NCI-H82 (cell line): ENCODE results near the gene FAT1.
"Not testable (repeated sequence)": the region's sequence is repeated elsewhere in the genome, so short reads cannot be mapped to it uniquely, and the experiment has no call there.

Experiments used
- DNase-seq: peaks from one replicate; lab custom pipeline; 2025; lab: John Stamatoyannopoulos, UW

FAT1 gene

DNA sequence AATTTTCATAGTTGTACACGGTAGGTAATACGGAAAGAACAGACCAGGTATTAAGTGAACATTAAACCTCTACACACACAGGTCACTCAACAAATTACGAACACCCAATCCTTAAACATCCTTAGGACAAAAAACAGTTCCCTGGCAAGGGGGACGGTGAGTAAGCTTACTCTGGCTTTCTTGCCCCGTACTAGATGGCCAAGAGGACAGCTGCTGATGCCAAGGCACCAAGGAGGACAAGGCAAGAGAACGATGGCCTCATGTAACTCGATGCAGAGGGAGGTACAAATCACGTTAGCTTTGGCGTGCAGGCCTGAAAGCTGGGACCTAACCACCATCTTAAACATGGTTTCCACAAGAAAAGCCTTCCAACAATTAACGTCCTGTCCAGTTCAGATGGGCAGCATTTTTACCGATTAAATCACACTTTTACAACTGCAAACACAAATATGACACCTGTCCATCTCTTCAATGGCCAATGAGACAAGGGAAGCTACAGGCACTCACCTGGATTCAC, 23.7 kb downstream of the FAT1 start:
- no peak for DNase-seq

GRCh38 chr4:186699298-186699697, 24.4 kb downstream of the FAT1 start:
- no peak for DNase-seq

GRCh38 chr4:186698525-186698924, 25.1 kb downstream of the FAT1 start:
- DNase-seq = no peak

DNA sequence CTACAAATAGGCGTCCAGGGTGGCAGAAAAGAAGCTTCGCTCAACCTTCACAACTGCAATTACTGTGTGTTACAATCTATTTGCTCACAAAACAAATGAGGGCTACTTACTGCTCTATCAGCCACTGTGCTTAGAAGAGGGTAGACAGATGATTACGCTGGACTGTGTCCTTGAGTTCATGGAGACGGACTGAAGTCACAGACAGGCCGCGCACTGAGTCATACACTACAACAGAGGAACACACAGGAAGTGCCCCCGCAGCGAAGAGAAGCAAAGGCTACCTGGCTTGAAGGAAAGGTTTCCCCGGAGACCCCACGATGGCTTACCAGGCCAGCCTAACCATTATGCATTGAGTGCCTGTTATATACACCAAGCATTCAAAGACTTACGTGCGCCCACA, 25.6 kb downstream of the FAT1 start:
- no peak for DNase-seq

- DNase-seq = no peak
Observed at GRCh38 chr4:186695392-186695791, 28.3 kb downstream of the FAT1 start.

DNA sequence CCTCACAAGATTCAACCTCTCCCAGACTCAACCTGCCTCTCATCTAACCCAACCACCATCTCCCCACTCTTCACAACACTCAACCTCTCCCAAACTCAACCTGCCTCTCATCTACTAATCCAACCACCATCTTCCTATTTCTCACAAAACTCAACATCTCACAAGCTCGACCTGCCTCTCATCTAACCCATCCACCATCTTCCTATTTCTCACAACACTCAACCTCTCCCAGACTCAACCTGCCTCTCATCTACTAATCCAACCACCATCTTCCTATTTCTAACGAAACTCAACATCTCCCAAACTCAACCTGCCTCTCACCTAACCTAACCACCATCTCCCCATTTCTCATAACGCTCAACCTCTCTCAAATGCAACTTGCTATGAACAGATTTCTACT, 29.8 kb downstream of the FAT1 start:
- DNase-seq = no peak

- no peak for DNase-seq
Observed at GRCh38 chr4:186693159-186693815, 30.4 kb downstream of the FAT1 start.

- no peak for DNase-seq
Observed at GRCh38 chr4:186691396-186691795, 32.3 kb downstream of the FAT1 start.

DNA sequence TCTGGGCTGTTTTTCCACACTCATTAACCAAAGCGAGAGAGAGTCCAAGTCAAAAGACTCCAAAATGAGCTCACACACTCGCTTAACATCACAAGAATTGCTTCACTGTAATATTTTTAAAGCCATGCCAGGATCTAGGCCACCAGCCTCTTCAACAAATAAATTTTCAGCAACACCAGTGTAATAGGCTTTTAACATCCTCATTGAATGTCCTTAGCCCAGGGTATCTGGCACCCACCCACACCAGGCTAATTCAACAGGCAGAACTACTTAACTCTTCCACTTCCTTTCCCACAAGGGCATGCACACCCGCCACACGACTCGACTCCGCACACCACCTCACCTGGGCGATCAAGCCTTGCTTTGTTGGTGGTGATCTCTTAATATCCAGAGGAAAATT, 34.2 kb downstream of the FAT1 start:
- DNase-seq = no peak

GRCh38 chr4:186688150-186688943, 35.3 kb downstream of the FAT1 start:
- DNase-seq = no peak

DNA sequence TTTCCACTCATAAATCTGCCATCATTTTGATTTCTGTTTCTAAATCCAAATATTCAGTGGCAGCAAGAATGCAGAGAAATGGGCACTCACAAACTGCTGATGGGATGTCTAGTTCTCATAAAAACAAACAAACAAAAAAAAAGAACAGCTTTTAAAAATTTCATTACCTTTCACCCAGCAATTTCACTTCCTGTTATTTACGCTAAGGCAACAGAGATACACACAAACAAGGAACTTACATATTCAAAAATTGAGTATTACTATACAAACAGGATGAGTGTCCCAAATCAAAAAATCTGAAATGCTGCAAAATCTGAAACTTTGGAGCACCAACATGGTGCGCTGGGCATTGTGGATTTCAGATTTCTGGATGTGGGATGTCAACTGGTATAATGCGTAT, 36.4 kb downstream of the FAT1 start:
- no peak for DNase-seq

GRCh38 chr4:186685767-186686183, 37.9 kb downstream of the FAT1 start:
- no peak for DNase-seq

GRCh38 chr4:186684889-186685309, 38.8 kb downstream of the FAT1 start:
- no peak for DNase-seq

DNA sequence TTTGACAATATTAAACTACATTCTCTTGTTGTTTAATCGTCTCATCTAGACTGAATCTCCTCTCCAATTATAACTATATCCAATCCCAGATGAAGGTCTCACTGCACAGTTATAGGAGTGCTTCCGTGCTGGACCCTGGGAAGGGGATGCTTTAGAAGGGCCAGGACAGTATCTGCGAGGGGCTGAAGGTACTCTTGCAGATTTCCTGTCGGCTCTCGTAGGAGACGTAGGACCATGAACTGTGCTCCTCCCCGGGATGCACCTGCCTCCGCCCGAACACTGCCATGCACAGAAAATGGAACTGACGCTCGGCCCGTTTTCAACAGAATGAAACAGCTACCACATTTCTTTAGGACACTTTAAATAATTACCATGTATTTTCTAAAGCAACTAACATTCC, 39.4 kb downstream of the FAT1 start:
- DNase-seq = no peak

DNA sequence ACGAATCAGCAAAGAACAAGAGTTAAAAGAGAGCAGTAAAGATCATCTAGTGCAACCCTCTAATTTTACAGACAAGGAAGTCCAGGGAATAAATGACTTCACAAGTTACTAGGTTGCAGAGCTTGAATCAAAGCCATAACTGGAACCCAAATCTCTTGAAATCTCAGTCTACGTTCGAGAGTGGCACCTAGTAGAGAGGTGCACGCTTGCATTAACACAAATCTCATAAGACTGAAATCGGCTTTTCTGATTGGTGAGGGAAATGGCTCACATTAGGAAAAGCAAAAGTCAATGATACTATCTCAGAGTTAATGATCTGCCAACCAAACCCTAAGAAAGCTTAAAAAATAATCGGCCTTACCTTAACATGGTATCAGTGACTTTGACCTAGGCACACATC, 43.0 kb downstream of the FAT1 start:
- no peak for DNase-seq

DNA sequence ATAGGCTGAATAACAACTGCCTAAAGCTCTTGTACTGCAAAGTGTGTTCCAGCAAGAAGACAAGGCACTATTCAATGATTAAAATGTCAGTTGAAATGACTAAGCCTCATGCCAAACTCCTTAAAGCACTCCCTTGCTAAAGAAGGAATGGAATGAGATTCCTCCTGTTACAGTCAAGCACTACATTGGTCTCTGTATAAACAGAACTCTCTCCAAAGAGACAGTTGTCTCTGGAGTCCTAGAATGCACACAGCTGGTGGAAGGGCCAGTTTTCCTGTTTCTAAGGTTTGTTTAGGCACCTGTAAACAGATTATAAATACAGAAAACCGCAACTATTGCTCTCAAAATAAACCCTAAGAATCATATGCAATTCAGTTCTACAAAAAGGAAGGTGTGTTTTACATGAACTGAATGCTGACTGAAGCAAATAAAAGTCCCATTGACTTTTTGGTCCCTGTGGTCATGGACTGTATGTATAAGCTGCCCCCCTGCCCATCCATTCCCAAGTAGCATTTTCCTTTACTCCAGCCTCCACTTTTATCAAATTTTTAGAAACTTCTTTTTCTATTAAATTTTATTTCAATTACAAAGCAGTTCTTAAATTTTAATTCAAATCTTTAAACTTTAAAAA, 47.0 kb downstream of the FAT1 start:
- no peak for DNase-seq

DNA sequence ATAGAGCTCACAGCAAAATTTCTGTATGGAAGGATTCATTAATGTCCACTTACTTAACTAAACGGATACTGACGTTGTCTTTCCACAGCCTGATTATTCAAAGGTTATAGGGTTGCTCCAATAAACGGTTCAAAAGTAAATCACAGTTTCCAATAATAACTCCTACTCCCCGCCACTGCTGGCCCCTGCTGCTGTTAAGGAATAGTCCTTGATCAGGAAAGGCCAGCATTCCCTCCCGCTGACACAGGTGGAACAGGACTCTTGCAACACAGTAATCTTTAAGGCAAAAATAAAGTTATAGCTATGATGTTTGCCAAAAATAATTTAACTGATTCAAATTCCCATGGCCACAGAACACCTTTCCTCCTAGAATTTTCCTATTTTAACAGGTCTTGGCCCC, 53.9 kb downstream of the FAT1 start:
- DNase-seq = no peak

- DNase-seq = peak; percentile 3
Observed at GRCh38 chr4:186669159-186669731, 54.4 kb downstream of the FAT1 start.

DNA sequence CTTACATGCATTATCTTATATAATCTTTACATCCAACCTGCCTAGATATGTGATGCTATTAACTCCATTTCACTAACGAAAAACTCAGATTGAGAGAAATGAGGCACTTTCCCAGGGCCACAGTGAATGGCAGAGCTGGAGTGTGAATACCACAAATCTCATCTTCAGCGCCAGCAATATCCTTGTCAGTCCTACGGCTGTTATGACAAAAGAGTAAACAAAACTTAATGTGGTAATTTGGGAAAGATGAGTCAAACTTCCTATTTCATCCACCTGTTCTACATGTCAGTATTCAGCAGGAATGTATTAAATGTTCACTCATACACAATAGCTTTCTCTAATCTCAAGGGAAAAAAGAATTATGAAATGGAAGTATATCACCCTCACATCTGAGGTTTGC, 56.9 kb downstream of the FAT1 start:
- DNase-seq = no peak

DNA sequence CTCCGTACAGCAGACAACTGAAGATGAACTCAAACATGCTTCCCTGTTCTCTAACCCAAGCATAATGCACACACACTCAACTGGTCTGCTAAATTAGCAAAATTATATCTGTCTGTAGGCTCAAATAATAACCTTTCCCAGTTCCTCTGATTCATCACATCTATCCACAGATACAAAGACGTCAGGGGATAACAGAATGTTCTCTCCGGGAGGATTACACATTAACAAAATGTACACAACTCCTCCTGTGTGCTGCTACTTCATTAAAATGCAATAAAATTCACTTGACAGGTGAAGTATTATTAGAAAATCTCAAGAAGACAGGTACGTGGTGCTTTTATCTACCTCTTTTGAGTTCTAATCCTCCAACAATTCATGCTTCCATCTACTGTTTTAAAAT, 57.4 kb downstream of the FAT1 start:
- no peak for DNase-seq

GRCh38 chr4:186660403-186660802, 63.3 kb downstream of the FAT1 start:
- no peak for DNase-seq

GRCh38 chr4:186659935-186660334, 63.7 kb downstream of the FAT1 start:
- no peak for DNase-seq

DNA sequence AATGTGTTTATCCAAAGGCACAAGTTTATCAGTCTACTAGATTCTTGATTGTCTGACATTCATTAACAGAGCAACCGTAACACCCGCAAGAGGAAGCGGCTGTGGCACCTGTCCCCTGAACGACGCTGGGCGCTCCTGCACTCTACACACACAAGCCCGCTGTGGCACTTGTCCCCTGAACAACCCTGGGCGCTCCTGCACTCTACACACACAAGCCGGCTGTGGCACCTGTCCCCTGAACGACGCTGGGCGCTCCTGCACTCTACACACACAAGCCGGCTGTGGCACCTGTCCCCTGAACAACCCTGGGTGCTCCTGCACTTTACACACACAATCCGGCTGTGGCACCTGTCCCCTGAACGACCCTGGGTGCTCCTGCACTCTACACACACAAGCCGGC, 64.2 kb downstream of the FAT1 start:
- DNase-seq = not testable (repeated sequence)
